GM10266 (cell line): ENCODE measurements around the gene OXCT1.

Experiments used
- DNase-seq: peaks from one replicate; pipeline ENCODE4 v3.0.0; 2012; ENCODE audit errors: extremely low spot score
- TF ChIP-seq, protein P1 (sequence below): IDR thresholded peaks from 2 replicates; pipeline ENCODE4 v1.5.1; 2012; ENCODE audit warnings: mild to moderate bottlenecking, low read depth; ENCODE audit not compliant: control insufficient read depth, insufficient read depth; ENCODE audit errors: missing control alignments

The OXCT1 gene

DNA sequence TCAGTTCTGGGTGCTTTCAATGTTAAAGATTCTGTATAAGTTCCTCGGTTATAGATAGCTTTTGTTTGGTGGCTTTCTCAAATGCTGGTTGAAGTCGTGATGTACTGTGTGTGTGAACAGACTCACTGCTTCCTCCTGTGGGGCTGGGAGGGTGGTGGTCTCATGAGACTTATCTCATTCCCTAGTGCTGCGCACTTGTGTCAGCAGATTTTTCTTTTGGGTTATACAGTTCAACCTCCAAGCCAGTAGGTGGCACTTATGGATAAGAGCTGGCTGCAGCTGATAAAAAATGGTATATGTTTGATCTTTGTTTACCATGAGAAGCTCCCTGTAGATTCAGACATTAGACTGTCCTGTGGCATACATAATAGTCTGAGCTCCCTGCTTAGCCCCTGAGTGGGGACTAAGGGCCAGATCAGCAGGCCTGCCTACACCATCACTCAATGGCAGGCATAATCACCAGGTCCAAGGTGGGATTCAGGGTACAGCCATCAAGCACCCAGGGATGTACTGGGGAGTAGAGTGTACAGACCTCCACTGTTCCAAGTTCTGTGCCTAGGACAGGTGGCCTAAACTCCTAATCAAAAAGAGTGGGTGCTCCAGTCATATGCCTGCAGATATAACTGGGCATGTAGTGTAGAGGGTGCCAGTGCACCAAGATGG is 174.2 kb downstream of the OXCT1 start:
- TF ChIP-seq, protein P1, sequence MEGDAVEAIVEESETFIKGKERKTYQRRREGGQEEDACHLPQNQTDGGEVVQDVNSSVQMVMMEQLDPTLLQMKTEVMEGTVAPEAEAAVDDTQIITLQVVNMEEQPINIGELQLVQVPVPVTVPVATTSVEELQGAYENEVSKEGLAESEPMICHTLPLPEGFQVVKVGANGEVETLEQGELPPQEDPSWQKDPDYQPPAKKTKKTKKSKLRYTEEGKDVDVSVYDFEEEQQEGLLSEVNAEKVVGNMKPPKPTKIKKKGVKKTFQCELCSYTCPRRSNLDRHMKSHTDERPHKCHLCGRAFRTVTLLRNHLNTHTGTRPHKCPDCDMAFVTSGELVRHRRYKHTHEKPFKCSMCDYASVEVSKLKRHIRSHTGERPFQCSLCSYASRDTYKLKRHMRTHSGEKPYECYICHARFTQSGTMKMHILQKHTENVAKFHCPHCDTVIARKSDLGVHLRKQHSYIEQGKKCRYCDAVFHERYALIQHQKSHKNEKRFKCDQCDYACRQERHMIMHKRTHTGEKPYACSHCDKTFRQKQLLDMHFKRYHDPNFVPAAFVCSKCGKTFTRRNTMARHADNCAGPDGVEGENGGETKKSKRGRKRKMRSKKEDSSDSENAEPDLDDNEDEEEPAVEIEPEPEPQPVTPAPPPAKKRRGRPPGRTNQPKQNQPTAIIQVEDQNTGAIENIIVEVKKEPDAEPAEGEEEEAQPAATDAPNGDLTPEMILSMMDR, result peak; percentile 42
- DNase-seq, result peak; percentile 14

DNA sequence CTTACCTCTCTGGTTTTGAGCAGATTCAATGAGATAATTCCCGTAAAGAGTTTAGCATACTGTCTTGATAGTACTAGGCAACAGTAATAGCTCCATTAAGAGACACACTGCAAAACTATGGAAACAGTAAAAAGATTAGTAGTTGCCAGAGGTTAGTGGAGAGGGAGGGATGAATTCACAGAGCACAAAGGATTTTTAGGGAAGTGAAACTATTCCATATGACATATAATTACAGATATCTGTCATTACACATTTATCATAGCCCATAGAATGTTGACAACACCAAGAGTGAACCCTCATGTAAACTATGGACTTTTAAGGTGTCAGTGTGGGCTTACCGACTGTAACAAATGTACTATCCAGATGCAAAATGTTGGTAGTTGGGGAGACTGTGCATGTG is 183.5 kb downstream of the OXCT1 start:
- no peak for DNase-seq
- TF ChIP-seq, protein P1, result no peak

DNA sequence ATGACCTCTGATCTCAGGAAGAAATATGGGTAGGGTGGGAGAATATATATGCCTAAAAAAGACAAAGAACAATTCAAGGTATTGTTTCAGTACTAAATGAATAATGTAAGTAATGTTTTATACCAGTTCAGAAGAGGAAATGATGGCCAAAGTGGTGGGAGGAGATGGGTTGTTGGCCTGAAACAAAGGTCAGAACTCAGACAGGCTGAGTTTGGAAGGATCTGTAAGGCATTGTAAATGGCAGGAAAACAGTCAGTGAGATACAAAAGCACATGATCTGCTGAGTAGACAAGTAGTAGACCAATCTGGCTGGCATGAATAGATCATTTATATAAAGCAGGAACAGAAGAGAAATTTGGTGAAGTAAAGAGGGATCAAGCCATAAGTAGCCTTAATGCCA is 184.0 kb downstream of the OXCT1 start:
- no peak for DNase-seq
- TF ChIP-seq, protein P1, result no peak

DNA sequence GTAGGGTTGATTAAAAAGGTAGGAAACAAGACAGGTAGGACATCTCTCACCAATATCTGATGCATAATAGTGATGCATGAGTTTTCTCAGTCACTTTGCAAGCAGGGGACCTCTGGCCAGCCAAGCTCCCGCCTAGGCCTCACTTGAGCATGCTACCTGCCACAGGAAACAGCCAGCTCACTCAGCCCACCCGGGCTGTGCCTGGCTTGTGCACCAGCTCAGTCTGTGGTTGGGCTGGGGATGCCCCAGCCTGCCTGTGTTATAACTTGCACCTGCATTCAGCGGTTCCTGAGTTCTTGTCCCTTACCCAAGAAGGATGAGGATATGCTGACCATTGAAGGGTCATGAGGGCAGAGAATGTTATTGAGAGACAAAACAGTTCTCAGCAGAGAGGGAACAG is 187.0 kb downstream of the OXCT1 start:
- no peak for DNase-seq
- TF ChIP-seq, protein P1, result no peak

DNA sequence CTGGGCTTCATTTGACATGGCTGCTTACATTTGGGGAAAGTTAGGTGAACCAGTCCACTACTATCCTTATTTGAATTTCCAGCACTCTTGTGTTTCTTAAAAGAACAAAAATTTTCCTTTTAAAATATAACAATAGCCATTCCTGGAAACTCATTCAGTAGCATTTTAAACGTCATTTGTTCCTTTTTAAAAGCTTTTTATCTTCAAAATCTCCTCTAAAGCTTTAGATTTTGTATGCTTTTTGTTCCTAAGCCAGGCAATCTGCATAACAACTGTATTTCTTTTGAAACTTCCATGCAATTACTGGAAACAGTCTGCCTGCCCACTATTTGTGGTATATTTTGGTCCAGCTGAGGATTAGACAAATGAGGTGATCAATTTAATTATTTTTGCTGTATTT is 187.6 kb downstream of the OXCT1 start:
- no peak for DNase-seq
- TF ChIP-seq, protein P1, result no peak

DNA sequence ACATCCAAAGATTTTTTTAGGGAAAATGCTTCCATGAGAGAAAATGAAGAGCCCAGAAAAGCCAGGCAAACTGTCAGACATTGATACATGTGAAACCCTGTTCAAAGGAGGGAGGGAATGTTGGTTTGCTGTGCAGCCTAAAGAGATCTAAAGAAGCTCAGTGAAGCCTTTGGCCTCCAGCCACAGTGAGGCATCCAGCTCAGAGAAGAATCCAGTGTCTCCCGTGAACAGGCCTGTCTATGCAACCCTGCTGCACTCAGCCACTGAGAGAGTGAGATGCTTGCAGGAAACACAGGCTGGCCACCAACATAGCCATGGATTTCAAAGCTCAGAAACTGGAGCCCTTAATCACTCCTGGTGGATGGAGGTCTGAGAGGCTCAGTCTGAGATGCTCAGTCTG is 188.4 kb downstream of the OXCT1 start:
- TF ChIP-seq, protein P1, result no peak
- DNase-seq, result no peak
